ENCODE data around the gene ENAH.

DNA sequence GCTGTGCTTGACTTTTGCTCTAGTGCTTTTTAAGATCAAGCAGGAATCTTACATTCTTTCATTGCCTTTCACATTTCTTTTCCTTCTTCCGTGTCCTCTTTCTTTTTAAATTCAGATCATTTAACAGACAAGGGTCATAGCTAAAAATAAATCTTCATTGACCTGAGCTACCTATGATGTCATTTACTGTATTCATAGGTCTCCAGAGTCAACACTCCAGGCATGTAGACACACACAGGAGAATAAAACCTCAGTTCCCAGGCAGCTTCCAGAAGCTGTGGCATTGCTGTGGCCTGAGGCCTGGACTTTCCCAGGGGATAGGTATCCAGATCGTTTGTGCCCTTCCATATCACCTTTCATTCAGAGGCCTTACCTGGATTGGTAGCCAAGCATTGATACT is 38.5 kb upstream of the ENAH start:
- TF ChIP-seq YY1 (IDR thresholded peaks at IDR 0.05; ENCODE audit: insufficient read depth, insufficient read length), result no peak
- TF ChIP-seq SUZ12 (IDR thresholded peaks at IDR 0.05; ENCODE audit: extremely low read depth, insufficient read depth, insufficient read length), result no peak
